Endothelial cell of umbilical vein (primary cell): ENCODE measurements around the gene DNMT3B.

ENCODE experiments used
- EZH2 ChIP-seq: IDR thresholded peaks from 2 replicates; pipeline ENCODE4 v1.6.1; 2012; ENCODE audit warnings: borderline replicate concordance, low read depth, mild to moderate bottlenecking, moderate library complexity, low read length, inconsistent platforms; ENCODE audit not compliant: severe bottlenecking
- MAX ChIP-seq: IDR thresholded peaks from 2 replicates; pipeline ENCODE4 v1.6.1; 2011; ENCODE audit not compliant: insufficient read depth, insufficient read length
- POLR2A ChIP-seq: IDR thresholded peaks from 2 replicates; pipeline ENCODE4 v1.6.1; 2012; ENCODE audit warnings: low read depth, mild to moderate bottlenecking, control low read depth, low read length
- POLR2AphosphoS5 ChIP-seq: IDR thresholded peaks from 2 replicates; pipeline ENCODE4 v1.6.1; 2012; ENCODE audit warnings: low read depth, mild to moderate bottlenecking, control low read depth, low read length, moderate library complexity; ENCODE audit not compliant: insufficient read depth
- TF ChIP-seq, protein P1 (sequence below), 2 donors: IDR thresholded peaks; 1 replicate in 1 of 2; 2 replicates in 1 of 2; pipeline ENCODE4 v1.5.1; 2011; ENCODE audit warnings: low read length in 2 of 2, mild to moderate bottlenecking in 2 of 2, moderate library complexity in 2 of 2, control low read depth in 1 of 2, inconsistent platforms in 1 of 2, low read depth in 1 of 2; ENCODE audit not compliant: insufficient read depth in 1 of 2; ENCODE audit errors: extremely low read depth in 1 of 2

DNA sequence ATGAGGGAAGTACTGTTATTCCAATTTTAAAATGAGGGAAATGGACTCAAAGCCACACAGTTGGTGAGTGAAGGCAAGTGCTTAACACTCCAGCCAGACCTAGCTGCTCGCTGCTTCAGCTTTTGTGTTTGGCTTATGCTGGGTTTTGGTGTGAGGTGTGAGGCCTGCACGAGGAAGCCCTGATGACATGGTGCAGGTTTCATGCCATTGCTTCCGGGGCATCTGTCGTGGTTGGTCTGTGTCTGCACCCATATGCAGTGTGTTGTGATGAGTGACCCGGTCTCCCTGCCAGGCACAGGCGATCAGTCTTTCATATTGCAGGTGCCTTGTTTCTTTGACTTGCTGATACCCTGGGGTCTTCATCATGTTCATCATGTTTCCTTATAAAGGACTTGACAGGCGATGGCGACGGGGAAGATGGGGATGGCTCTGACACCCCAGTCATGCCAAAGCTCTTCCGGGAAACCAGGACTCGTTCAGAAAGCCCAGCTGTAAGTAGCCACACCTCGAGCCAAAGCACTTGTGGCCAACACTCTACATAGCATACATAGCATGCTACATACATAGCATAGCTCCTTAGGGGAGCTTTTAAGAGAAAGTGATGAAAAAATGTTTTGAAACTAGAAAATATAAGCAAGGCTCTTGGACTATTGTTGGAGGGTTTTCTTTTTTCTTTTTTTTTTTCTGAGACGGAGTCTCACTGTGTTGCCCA, 22.3 kb downstream of the DNMT3B start:
- TF ChIP-seq, protein P1, sequence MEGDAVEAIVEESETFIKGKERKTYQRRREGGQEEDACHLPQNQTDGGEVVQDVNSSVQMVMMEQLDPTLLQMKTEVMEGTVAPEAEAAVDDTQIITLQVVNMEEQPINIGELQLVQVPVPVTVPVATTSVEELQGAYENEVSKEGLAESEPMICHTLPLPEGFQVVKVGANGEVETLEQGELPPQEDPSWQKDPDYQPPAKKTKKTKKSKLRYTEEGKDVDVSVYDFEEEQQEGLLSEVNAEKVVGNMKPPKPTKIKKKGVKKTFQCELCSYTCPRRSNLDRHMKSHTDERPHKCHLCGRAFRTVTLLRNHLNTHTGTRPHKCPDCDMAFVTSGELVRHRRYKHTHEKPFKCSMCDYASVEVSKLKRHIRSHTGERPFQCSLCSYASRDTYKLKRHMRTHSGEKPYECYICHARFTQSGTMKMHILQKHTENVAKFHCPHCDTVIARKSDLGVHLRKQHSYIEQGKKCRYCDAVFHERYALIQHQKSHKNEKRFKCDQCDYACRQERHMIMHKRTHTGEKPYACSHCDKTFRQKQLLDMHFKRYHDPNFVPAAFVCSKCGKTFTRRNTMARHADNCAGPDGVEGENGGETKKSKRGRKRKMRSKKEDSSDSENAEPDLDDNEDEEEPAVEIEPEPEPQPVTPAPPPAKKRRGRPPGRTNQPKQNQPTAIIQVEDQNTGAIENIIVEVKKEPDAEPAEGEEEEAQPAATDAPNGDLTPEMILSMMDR (IDR thresholded peaks at IDR 0.05; ENCODE audit: extremely low read depth in 1 of 2, insufficient read depth in 1 of 2, low read depth in 1 of 2, low read length in 2 of 2) = no peak
- TF ChIP-seq POLR2AphosphoS5 (no peak), EZH2 (no peak), POLR2A (no peak), MAX (no peak)
